HEK293 (cell line): ENCODE data around the gene PDCD4.
A peak's percentile ranks its signal among the peaks of the same experiment; 100 is the strongest.

Source experiments
- ELK4 ChIP-seq: IDR thresholded peaks from 2 replicates; pipeline ENCODE4 v1.6.1; 2011; ENCODE audit warnings: mild to moderate bottlenecking, low read depth, low read length, borderline replicate concordance
- GLIS2 ChIP-seq: fragments of 450-650 bp; formaldehyde crosslinking; IDR thresholded peaks from 2 replicates; pipeline ENCODE4 v1.5.1; 2016; ENCODE audit warnings: missing biosample characterization, missing genetic modification characterization
- HOXC10 ChIP-seq: sonication (generic); formaldehyde crosslinking; IDR thresholded peaks from 2 replicates; pipeline ENCODE4 v1.8.1; 2023; ENCODE audit warnings: mild to moderate bottlenecking, missing genetic modification reagents
- PBX3 ChIP-seq: sonication (generic); formaldehyde crosslinking; IDR thresholded peaks from 2 replicates; pipeline ENCODE4 v1.8.1; 2022; ENCODE audit warnings: mild to moderate bottlenecking, moderate library complexity, missing genetic modification reagents
- SP3 ChIP-seq: fragments of 450-650 bp; formaldehyde crosslinking; IDR thresholded peaks from 2 replicates; pipeline ENCODE4 v1.5.1; 2016; ENCODE audit warnings: missing biosample characterization, missing genetic modification characterization
- WT1 ChIP-seq: fragments of 450-650 bp; formaldehyde crosslinking; IDR thresholded peaks from 2 replicates; pipeline ENCODE4 v1.5.1; 2016; ENCODE audit warnings: missing biosample characterization, missing genetic modification characterization
- ZFHX2 ChIP-seq: fragments of 450-650 bp; formaldehyde crosslinking; conservative IDR thresholded peaks from 2 replicates; pipeline ENCODE4 v1.5.1; 2016; ENCODE audit warnings: missing biosample characterization, missing genetic modification characterization
- ZFP37 ChIP-seq: fragments of 450-650 bp; formaldehyde crosslinking; IDR thresholded peaks from 2 replicates; pipeline ENCODE4 v1.5.1; 2016; ENCODE audit warnings: missing biosample characterization, missing genetic modification characterization
- ZNF112 ChIP-seq: fragments of 450-650 bp; formaldehyde crosslinking; IDR thresholded peaks from 2 replicates; pipeline ENCODE4 v1.5.0; 2017; ENCODE audit warnings: missing biosample characterization, missing genetic modification characterization
- ZNF121 ChIP-seq: fragments of 450-650 bp; formaldehyde crosslinking; IDR thresholded peaks from 2 replicates; pipeline ENCODE4 v1.5.1; 2016; ENCODE audit warnings: missing biosample characterization, missing genetic modification characterization
- ZNF169 ChIP-seq: fragments of 450-650 bp; formaldehyde crosslinking; IDR thresholded peaks from 2 replicates; pipeline ENCODE4 v1.5.1; 2016; ENCODE audit warnings: missing biosample characterization, missing genetic modification characterization
- ZNF202 ChIP-seq: fragments of 450-650 bp; formaldehyde crosslinking; IDR thresholded peaks from 2 replicates; pipeline ENCODE4 v1.5.1; 2016; ENCODE audit warnings: missing biosample characterization, missing genetic modification characterization, borderline replicate concordance
- ZNF214 ChIP-seq: fragments of 450-650 bp; formaldehyde crosslinking; IDR thresholded peaks from 2 replicates; pipeline ENCODE4 v1.5.1; 2017; ENCODE audit warnings: missing biosample characterization, mild to moderate bottlenecking, missing genetic modification characterization, borderline replicate concordance
- ZNF24 ChIP-seq: fragments of 450-650 bp; formaldehyde crosslinking; IDR thresholded peaks from 2 replicates; pipeline ENCODE4 v1.5.1; 2016; ENCODE audit warnings: missing biosample characterization, missing genetic modification characterization
- ZNF335 ChIP-seq: fragments of 450-650 bp; formaldehyde crosslinking; conservative IDR thresholded peaks from 2 replicates; pipeline ENCODE4 v1.5.1; 2016; ENCODE audit warnings: missing biosample characterization, missing genetic modification characterization
- ZNF350 ChIP-seq: fragments of 450-650 bp; formaldehyde crosslinking; IDR thresholded peaks from 2 replicates; pipeline ENCODE4 v1.5.0; 2017; ENCODE audit warnings: missing biosample characterization, mild to moderate bottlenecking, missing genetic modification characterization
- ZNF366 ChIP-seq: fragments of 450-650 bp; formaldehyde crosslinking; conservative IDR thresholded peaks from 2 replicates; pipeline ENCODE4 v1.5.1; 2016; ENCODE audit warnings: missing biosample characterization, missing genetic modification characterization
- ZNF391 ChIP-seq: fragments of 450-650 bp; formaldehyde crosslinking; IDR thresholded peaks from 2 replicates; pipeline ENCODE4 v1.5.1; 2016; ENCODE audit warnings: low read depth, missing biosample characterization, missing genetic modification characterization, borderline replicate concordance
- ZNF404 ChIP-seq: fragments of 450-650 bp; formaldehyde crosslinking; IDR thresholded peaks from 2 replicates; pipeline ENCODE4 v1.5.1; 2017; ENCODE audit warnings: missing biosample characterization, missing genetic modification characterization
- ZNF423 ChIP-seq: fragments of 450-650 bp; formaldehyde crosslinking; IDR thresholded peaks from 2 replicates; pipeline ENCODE4 v1.5.1; 2016; ENCODE audit warnings: missing biosample characterization, missing genetic modification characterization
- ZNF560 ChIP-seq: fragments of 450-650 bp; formaldehyde crosslinking; IDR thresholded peaks from 2 replicates; pipeline ENCODE4 v1.5.1; 2017; ENCODE audit warnings: missing biosample characterization, missing genetic modification characterization, borderline replicate concordance
- ZNF561 ChIP-seq: fragments of 450-650 bp; IDR thresholded peaks from 2 replicates; pipeline ENCODE4 v1.5.1; 2018; ENCODE audit warnings: missing biosample characterization, missing genetic modification characterization, borderline replicate concordance
- ZNF670 ChIP-seq: fragments of 450-650 bp; formaldehyde crosslinking; IDR thresholded peaks from 2 replicates; pipeline ENCODE4 v1.5.1; 2016; ENCODE audit warnings: missing biosample characterization, missing genetic modification characterization, low read depth
- ZNF76 ChIP-seq: fragments of 450-650 bp; formaldehyde crosslinking; IDR thresholded peaks from 2 replicates; pipeline ENCODE4; 2016; ENCODE audit warnings: low read depth, missing biosample characterization, missing genetic modification characterization, borderline replicate concordance
- ZNF830 ChIP-seq: fragments of 450-650 bp; IDR thresholded peaks from 2 replicates; pipeline ENCODE4 v1.5.0; 2018; ENCODE audit warnings: missing biosample characterization, missing genetic modification characterization, low read depth, mild to moderate bottlenecking, moderate library complexity
- ZNF843 ChIP-seq: fragments of 450-650 bp; formaldehyde crosslinking; IDR thresholded peaks from 2 replicates; pipeline ENCODE4 v1.5.1; 2016; ENCODE audit warnings: missing biosample characterization, missing genetic modification characterization
- TF ChIP-seq, protein P1 (sequence below): fragments of 450-650 bp; formaldehyde crosslinking; IDR thresholded peaks from 2 replicates; pipeline ENCODE4 v1.5.1; 2016; ENCODE audit warnings: missing biosample characterization, missing genetic modification characterization
- TF ChIP-seq, protein P2 (sequence below): fragments of 450-650 bp; formaldehyde crosslinking; IDR thresholded peaks from 2 replicates; pipeline ENCODE4 v1.5.1; 2016; ENCODE audit warnings: missing biosample characterization, missing genetic modification characterization
- TF ChIP-seq, protein P3 (sequence below): fragments of 450-650 bp; formaldehyde crosslinking; IDR thresholded peaks from 2 replicates; pipeline ENCODE4 v1.5.1; 2017; ENCODE audit warnings: missing biosample characterization, missing genetic modification characterization
- TF ChIP-seq, protein P4 (sequence below): fragments of 450-650 bp; formaldehyde crosslinking; IDR thresholded peaks from 2 replicates; pipeline ENCODE4 v1.5.1; 2017; ENCODE audit warnings: missing biosample characterization, missing genetic modification characterization

PDCD4 gene

GRCh38 chr10:110872145-110872983, 636 bp downstream of the PDCD4 start (continued):
- TF ChIP-seq, protein P1, sequence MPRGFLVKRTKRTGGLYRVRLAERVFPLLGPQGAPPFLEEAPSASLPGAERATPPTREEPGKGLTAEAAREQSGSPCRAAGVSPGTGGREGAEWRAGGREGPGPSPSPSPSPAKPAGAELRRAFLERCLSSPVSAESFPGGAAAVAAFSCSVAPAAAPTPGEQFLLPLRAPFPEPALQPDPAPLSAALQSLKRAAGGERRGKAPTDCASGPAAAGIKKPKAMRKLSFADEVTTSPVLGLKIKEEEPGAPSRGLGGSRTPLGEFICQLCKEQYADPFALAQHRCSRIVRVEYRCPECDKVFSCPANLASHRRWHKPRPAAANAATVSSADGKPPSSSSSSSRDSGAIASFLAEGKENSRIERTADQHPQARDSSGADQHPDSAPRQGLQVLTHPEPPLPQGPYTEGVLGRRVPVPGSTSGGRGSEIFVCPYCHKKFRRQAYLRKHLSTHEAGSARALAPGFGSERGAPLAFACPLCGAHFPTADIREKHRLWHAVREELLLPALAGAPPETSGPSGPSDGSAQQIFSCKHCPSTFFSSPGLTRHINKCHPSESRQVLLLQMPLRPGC (tag by site-specific recombination), result no peak
- no peak for TF ChIP-seq ZNF350 (tag by site-specific recombination)
- TF ChIP-seq ZNF112 (tag by site-specific recombination), result no peak
- no peak for TF ChIP-seq ZNF202
- TF ChIP-seq, protein P2, sequence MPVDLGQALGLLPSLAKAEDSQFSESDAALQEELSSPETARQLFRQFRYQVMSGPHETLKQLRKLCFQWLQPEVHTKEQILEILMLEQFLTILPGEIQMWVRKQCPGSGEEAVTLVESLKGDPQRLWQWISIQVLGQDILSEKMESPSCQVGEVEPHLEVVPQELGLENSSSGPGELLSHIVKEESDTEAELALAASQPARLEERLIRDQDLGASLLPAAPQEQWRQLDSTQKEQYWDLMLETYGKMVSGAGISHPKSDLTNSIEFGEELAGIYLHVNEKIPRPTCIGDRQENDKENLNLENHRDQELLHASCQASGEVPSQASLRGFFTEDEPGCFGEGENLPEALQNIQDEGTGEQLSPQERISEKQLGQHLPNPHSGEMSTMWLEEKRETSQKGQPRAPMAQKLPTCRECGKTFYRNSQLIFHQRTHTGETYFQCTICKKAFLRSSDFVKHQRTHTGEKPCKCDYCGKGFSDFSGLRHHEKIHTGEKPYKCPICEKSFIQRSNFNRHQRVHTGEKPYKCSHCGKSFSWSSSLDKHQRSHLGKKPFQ (tag by site-specific recombination), result peak; percentile 68; the same call in 1 of the 2 replicates
- 0 out of 2 replicates have a peak, but pooled peaks have one; percentile 11 for TF ChIP-seq PBX3 (CRISPR knock-in tag)
- no peak for TF ChIP-seq ELK4
- TF ChIP-seq ZNF335, result peak; percentile 46
- no peak for TF ChIP-seq ZNF121 (tag by site-specific recombination)
- TF ChIP-seq WT1 (tag by site-specific recombination), result no peak
- no peak for TF ChIP-seq ZNF391 (tag by site-specific recombination)
- peak; percentile 71 for TF ChIP-seq ZNF76
- no peak for TF ChIP-seq ZNF670
- TF ChIP-seq, protein P3, sequence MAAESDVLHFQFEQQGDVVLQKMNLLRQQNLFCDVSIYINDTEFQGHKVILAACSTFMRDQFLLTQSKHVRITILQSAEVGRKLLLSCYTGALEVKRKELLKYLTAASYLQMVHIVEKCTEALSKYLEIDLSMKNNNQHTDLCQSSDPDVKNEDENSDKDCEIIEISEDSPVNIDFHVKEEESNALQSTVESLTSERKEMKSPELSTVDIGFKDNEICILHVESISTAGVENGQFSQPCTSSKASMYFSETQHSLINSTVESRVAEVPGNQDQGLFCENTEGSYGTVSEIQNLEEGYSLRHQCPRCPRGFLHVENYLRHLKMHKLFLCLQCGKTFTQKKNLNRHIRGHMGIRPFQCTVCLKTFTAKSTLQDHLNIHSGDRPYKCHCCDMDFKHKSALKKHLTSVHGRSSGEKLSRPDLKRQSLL (tag by site-specific recombination), result no peak
- TF ChIP-seq ZNF561, result peak; percentile 86; the same call in 1 of the 2 replicates
- TF ChIP-seq, protein P4, sequence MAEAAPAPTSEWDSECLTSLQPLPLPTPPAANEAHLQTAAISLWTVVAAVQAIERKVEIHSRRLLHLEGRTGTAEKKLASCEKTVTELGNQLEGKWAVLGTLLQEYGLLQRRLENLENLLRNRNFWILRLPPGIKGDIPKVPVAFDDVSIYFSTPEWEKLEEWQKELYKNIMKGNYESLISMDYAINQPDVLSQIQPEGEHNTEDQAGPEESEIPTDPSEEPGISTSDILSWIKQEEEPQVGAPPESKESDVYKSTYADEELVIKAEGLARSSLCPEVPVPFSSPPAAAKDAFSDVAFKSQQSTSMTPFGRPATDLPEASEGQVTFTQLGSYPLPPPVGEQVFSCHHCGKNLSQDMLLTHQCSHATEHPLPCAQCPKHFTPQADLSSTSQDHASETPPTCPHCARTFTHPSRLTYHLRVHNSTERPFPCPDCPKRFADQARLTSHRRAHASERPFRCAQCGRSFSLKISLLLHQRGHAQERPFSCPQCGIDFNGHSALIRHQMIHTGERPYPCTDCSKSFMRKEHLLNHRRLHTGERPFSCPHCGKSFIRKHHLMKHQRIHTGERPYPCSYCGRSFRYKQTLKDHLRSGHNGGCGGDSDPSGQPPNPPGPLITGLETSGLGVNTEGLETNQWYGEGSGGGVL, result peak; percentile 93
- no peak for TF ChIP-seq ZNF404 (tag by site-specific recombination)
- 0 out of 2 replicates have a peak, but pooled peaks have one; percentile 24 for TF ChIP-seq ZNF843 (tag by site-specific recombination)
- TF ChIP-seq ZFP37 (tag by site-specific recombination), result no peak
- TF ChIP-seq ZNF366 (tag by site-specific recombination), result no peak
- no peak for TF ChIP-seq HOXC10 (CRISPR knock-in tag)
- TF ChIP-seq GLIS2 (tag by site-specific recombination), result peak; percentile 94
- TF ChIP-seq ZNF169 (tag by site-specific recombination), result no peak
- TF ChIP-seq ZNF830, result no peak
- 0 out of 2 replicates have a peak, but pooled peaks have one; percentile 39 for TF ChIP-seq ZNF423 (tag by site-specific recombination)
- no peak for TF ChIP-seq ZNF560 (tag by site-specific recombination)
- TF ChIP-seq ZNF24 (tag by site-specific recombination), result peak; percentile 72
- peak; percentile 76 for TF ChIP-seq ZFHX2 (tag by site-specific recombination)
- peak; percentile 88 for TF ChIP-seq SP3
- no peak for TF ChIP-seq ZNF214
